Activated gamma-delta T cell treated with Interleukin-2 at 50 U/mL for 16 hours (primary cell): ENCODE data around the gene SCFD1.
"Not testable (repeated sequence)": the region's sequence is repeated elsewhere in the genome, so short reads cannot be mapped to it uniquely, and the experiment has no call there.

Source experiments
- DNase-seq: peaks from one replicate; pipeline ENCODE4 v3.0.0-alpha.2; 2020

SCFD1 gene

GRCh38 chr14:30610787-30611343 lies 11.3 kb upstream of the SCFD1 start:
- no peak for DNase-seq

DNA sequence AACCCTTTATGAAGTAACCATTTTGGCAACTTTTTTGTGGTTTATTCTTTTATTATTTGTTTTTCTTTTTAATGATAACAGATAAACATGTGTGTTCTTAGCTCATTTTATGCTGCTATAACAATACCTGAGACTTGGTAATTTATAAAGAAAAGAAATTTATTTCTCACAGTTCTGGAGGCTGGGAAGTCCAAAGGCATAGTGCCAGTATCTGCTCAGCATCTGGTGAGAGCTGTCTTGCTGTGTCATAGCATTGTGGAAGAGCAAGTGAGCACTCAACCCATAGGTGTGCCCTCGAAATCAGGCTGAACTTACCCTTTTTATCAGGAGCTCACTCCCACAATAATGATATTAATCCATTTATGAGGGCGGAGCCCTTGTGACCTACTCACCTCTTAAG lies 8.0 kb upstream of the SCFD1 start:
- DNase-seq = no peak

- no peak for DNase-seq
Observed at GRCh38 chr14:30620178-30620577, 1.9 kb upstream of the SCFD1 start.

DNA sequence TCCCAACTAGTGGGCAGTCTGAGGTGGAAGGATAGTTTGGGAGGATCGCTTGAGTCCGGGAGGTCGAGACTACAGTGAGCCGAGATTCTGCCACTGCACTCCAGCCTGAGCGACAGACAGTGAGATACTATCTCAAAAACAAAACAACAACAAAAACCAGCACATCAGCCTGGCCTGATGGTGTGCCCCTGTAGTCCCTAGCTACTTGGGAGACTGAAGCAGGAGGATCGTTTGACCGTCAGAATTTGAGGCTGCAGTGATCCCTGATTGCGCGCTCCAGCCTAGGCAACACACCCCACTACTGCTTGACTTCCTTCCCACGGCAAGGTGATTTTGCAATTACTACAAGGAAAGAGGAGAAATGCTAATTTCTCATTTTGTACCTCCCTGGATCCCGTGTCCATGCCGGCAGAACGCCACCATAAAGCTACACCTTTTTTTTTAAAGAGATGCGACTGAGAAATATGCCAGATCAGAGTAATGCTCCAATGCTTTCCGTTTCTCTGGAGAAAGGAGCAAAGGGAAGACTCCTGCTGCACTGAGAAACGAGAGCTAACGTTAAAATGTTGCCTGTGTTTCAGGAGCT lies 672 bp upstream of the SCFD1 start:
- no peak for DNase-seq

DNA sequence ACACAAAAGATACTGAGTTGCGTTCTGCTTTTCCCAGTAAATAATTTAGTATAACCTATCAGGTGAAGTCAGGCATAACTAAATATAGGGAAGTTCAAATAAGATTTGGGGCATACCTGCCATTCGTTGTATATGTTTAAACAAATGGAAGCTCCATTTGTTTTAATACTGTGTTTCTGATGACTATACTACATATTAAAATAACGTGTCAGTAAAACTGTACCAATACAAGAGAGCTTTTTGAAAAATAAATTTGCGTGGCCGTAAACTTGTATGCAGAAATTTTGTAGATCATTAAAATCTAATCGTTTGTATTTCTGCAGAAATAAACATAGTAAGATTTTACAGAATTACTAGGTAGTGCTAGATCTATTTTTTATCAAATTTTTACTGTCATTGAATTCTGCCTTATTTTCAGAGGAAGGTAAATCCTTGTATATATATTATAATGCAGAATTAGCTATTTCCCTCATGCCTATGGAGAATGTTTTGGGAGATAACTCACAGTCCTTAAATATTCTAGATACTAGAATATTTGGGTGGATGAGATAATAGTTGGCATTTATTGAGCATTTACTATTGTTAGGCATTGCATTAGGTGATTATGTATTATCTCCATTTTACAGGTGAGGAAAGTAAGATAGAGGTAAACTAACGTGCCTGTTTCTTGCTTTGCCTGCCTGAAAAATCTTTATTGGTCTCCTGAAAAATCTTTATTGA lies 1.5 kb downstream of the SCFD1 start:
- DNase-seq = no peak

DNA sequence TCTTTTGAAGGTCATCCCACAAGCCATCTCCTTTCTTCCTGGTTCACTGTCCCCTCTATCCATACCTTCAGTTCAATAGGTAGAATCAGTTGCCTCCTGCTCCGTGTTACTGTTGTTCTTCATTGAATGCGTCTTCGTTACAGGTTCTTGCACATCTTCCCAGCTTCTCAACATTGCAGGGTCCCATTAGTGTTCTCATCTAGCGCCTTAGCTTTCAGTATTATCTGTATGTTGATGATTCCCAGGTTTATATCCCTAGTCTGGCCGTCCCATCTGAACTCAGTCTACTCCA lies 2.0 kb downstream of the SCFD1 start:
- no peak for DNase-seq

DNA sequence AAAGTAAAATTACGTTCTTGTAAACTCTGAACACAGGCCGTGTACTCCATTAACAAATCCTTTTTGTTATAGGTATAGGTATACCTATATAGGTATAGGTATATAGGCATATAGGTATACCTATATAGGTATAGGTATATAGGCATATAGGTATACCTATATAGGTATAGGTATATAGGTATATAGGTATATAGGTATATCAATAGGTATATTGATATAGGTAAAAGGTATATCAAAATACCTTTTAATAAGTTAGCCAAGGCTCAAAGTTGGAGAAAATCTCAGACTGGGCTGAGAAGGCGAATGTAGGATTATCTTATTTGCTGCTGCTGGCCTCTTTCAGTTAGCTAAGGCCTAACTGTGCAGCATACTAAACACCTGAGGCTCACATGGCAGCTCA lies 3.4 kb downstream of the SCFD1 start:
- DNase-seq = no peak

GRCh38 chr14:30629432-30629831 lies 7.3 kb downstream of the SCFD1 start:
- not testable (repeated sequence) for DNase-seq

DNA sequence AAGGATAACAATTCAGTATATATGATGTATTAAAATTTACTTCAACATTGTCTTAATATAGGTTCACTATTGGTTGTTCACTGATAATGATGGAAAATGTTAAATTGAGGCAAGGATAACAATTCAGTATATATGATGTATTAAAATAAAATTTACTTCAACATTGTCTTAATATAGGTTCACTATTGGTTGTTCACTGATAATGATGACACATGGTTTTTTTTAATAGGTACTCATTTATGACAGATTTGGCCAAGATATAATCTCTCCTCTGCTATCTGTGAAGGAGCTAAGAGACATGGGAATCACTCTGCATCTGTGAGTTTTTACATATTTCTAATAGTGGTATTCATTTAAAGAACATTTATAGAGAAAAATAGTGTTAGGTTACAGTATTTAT lies 8.1 kb downstream of the SCFD1 start:
- no peak for DNase-seq

DNA sequence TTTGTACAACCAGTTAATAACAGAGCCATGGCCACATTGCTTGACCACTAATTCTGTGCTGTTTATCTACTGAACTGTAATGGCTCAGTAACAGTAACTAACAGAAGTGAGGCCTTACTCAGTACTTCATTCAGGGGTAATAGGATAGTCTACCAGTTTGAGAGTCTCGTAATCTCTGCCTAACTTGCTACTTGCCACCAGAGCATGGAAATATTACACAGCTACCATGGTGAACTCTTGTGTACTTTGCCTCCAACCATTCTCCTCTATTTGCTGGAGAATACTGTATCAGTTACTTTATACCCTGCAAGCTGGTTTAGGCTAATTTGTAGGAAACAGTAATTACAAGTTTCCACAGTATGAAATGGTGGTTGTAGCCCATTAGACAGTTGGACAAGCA lies 10.6 kb downstream of the SCFD1 start:
- DNase-seq = no peak

- DNase-seq = no peak
Observed at GRCh38 chr14:30638926-30639325, 16.8 kb downstream of the SCFD1 start.

DNA sequence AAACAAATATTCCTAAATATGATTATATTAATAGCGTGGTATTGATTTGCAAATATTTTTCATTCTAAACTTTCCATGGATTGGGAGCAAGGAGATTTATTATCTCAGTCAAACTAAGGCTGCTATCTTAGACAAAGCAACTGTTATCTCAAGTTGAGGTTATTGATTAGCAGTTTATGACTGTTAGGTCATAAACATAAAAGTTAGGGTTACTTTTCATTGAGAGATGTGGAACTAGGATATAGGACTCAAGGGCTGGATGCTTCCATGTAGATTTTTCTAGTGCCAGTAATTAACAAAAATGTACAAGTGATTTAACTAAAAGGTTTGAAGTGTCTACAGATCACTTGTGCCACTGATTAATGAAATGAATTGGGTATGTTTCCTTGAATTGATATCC lies 19.1 kb downstream of the SCFD1 start:
- DNase-seq = no peak

GRCh38 chr14:30644462-30644861 lies 22.3 kb downstream of the SCFD1 start:
- DNase-seq = not testable (repeated sequence)

DNA sequence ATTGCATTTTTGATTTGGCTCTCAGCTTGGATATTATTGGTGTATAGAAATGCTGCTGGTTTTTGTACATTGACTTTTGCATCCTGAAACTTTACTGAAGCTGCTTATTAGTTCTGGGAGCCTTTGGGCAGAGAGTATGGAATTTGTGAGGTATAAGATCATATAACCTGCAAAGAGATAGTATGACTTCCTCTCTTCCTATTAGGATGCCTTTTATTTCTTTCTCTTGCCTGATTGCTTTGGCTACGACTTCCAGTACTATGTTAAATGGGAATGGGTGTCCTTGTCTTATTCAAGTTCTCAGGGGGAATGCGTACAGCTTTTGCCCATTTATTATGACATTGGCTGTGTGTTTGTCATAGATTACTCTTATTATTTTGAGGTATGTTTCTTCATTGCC lies 23.5 kb downstream of the SCFD1 start:
- no peak for DNase-seq

GRCh38 chr14:30648471-30648870 lies 26.4 kb downstream of the SCFD1 start:
- no peak for DNase-seq

DNA sequence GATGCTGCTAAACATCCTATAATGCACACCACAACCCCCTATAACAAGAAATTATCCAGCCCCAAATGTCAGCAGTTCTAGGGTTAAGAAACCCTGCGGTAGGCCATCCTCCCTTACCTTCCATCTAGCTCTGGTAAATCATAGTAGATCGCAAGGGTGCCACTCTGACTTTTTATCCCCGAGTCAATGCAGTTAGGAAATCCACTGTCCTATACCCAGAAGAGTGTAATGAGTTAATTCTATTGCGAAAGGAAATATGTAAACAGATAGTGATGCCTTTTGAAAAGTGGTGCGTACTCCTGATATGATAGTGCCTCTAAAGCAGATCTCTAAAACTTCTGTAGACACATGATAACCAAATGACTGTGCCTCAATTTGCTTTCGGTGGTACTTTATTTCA lies 29.8 kb downstream of the SCFD1 start:
- DNase-seq = no peak

DNA sequence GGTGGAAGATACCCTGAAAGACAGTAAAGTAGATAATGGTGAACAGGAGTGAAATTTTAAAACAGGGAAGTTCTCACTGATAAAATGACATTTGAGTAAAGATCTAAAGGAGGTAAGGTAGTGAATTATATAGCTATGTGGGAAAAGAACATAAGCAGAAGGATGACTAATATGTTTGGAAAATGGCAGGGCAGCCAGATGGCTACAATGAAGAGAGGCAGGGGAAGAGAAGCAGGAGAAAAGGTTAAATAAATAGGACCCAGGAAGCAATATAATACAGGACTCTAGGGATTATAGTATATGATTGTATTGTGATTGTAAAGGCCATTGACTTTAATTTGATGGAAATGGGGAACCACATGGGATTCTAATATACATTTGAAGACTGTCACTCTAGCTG lies 33.0 kb downstream of the SCFD1 start:
- DNase-seq = no peak

DNA sequence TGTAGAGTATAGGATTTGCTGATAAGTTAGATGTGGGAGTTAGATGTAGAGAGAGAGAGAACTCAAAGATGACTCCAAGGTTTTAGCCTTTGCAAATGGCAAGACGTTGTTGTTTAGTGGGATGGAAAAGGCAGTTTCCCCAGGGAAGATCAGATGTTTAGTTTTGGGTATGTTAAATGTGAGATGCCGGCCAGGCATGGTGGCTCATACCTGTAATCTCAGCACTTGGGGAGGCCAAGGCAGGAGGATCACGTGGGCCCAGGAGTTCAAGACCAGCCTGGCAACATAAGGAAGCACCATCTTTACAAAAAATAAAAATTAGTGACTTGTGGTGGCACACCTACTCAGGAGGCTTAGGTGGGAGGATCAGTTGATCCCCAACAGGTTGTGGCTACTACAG lies 33.5 kb downstream of the SCFD1 start:
- no peak for DNase-seq

DNA sequence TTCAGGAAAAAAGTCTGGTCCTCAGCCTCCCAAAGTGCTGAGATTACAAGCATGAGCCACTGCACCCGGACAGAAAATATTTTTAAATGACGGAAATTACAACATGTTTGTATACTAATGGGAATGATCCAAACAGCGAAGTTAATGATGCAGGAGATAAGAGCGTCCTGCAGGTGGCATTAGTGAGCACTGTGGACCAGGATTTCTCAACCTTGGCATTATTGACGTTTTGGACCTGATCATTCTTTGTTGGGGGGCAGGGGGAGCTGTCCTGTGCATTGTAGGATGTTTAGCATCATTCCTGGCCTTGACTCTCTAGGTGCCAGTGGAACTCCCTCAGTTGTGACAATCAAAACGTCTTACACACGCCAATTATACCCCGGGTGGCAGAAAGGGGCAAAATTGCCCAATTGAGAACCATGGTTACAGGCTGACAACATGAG lies 34.1 kb downstream of the SCFD1 start:
- no peak for DNase-seq

DNA sequence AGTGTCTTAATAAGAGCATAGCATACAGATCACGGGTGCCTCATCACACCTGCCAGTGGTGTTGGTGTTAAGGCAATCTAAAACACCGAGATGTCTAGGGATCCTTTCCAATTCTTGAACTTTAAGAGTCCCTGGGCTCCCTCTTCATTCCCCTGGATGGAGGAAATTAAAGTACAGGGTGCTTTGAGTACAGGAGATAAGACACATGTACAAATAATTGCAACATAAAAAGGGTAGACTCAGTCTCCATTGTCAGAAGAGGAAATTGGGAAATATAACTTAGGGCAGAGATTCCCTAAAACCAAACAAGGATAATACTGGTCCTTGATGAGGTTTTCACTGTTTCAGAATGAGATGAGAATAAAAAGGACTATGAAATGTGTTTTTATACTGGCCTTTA lies 34.9 kb downstream of the SCFD1 start:
- no peak for DNase-seq

DNA sequence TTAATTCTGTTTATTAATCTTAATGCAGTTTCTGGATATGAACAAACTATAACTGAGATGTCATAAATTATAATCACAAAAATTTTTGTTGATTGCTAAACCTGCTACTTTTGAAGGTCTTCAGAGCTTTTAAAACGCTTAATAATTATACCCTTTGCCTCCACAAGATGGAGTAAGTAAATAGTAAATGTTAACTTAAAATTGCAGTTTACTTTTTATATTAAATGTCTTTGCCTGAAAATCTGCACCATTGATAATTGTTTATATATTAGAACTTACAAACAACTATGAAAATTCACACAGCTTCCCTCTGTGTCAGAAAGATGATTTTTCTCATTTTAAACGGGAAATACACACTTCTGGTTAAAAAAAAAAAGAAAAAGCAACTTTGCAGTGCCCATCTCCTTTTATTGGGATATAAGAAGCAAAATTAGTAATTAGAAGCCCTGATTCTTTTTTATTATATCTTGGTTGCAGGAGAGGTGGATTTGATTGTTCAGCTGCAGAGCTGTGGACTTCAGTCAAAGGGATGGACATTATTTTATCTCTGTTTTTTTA lies 35.6 kb downstream of the SCFD1 start:
- no peak for DNase-seq

DNA sequence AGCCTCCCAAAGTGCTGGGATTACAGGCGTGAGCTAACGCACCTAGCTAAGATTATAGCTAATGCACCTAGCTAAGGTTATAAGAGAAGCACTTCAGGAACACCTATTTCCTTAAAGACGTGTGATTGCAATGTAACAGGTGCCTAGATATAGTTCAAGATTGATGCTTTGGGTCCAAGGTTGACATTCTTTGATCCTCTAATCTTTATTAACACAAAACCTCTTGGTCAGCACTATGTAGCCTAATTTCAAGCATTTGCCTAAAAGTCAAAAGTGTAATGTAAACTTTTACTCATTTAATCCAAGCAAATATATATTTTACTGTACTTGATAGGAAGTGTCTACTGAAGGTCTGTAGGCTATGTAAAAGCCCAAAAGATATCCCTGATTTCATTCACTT lies 36.5 kb downstream of the SCFD1 start:
- no peak for DNase-seq

DNA sequence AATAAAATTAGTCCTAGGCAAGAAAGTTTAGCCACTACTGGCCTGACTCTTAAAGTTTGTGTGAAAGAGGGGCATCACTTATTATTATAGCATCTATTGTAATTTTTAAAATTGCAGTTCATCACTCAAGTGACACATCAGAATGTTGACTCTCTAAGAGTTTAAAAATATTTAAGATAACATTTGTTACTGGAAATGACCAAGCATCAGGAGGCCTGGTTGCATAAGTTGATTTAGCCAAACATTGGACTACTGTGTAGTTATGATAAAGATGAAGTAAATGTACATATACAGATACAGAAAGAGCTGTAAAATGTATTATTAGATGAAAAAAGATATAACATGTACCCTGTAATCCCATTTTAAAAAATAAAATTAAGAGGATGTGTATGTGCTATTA lies 47.5 kb downstream of the SCFD1 start:
- DNase-seq = no peak

DNA sequence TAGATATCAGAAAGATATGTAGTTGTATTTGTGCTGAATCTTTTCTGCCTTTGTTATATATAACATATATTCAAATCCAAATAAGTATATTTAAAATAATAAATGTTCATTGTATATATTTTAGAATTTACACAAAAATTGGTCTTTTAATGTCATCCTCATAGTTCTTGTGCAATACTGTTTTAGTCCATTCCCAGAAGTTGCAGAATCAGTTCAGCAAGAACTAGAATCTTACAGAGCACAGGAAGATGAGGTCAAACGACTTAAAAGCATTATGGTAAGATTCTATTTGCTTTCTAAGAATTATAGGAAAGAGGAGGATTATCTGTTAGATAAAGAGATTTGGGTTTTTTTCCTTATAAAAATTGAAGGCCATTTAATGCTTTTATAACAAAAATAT lies 51.0 kb downstream of the SCFD1 start:
- no peak for DNase-seq
